NCI-H2227 treated with DMSO at 0.1 percent for 48 hours (cell line): Measurements from ENCODE around the gene DLGAP4.

Experiments
- DNase-seq: peaks from one replicate; lab custom pipeline; 2025; lab: John Stamatoyannopoulos, UW

Gene DLGAP4

GRCh38 chr20:36275011-36275410 lies 31.1 kb upstream of the DLGAP4 start:
- no peak for DNase-seq

- no peak for DNase-seq
Observed at GRCh38 chr20:36275441-36276189, 30.5 kb upstream of the DLGAP4 start.

DNA sequence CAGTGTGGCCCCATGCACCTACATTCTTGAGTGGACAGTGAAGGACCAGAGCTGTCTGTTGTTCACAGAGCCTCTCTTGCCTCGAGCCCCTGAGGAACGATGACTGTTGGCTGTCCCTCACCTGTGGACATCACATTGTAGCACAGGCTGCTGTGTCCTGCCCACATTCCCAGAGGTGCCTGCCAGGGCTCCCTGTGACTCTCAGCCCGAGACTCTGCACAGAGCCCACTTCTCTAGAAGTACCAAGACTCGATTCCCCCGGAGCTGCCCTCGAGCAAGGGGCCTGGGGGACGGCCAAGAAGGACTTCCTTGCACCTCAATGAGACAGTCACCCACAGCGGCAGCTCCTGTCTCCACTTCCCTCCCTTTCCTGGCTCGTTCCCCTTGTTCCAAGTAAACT lies 28.6 kb upstream of the DLGAP4 start:
- DNase-seq = no peak

GRCh38 chr20:36279362-36279761 lies 26.8 kb upstream of the DLGAP4 start:
- DNase-seq = no peak

DNA sequence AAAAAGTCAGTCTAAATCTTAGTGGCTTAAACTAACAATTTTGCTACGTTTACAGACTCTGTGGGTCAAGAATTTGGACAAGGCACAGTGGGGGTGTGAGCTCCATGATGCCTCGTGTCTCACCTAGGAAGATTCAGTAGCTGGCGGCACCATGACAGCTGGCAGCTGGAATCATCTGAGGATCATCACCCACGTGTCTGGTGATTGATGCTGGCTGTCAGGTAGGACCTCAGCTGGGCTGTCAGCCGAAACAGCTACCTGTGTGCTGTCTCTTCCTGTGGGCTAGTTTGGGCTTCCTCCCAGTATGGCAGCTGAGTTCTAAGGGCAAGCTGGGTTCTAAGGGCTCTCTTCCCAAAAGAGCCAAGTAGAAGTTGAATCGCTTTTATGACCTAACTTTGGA lies 26.4 kb upstream of the DLGAP4 start:
- DNase-seq = no peak

GRCh38 chr20:36281785-36282380 lies 24.3 kb upstream of the DLGAP4 start:
- DNase-seq = no peak

GRCh38 chr20:36284751-36285150 lies 21.4 kb upstream of the DLGAP4 start:
- no peak for DNase-seq

DNA sequence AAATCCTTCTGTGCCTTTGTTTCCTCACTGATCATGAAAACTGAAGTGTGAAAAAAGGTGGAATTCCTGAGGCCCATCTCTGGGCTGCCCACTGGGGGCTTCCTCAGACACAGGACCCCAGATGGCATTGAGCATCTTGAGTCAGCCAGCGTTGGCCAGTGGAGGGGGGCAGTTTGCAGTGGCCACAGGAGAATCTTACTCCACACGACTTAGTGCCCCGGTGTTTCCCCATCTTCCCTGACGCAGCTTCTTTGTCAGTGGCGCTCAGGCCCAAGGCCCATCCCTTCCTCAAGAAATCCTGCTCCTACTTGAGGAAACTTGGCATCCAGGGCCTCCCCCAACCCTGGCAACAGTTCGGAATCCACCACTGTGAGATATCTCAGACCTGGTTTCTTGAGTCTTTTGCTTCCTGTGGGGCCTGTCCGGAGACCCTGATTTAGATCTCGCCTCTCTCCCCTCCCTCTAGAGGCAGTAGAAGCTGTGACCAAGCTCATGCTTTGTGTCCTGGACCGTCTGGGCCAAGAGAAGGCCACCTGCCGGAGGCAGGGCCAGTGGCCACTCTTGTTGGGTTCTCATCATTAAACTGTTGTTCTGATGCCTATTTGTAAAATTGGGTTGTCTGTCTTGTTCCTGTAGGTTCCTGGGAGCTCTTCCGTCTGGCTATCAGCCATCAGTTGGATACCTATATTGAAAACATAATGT lies 20.2 kb upstream of the DLGAP4 start:
- no peak for DNase-seq

DNA sequence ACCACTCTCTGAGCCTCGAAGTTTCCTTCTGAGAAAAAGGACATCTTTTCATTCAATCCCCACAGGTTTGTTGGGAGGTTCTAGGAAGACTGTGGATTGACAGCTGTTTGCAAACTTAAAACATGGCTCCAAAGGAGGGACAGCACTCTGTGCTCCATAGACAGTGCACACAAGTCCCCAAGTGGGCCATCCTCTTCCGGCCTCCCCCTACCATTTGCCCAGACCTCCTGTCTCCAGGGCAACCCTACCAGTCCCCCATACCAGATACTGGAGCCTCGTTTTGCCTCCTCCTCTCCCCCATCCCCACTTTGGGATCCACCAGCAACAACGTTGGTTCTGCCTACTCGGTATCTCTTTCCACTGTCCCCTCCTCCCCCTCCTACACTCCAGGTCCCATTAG lies 8.5 kb upstream of the DLGAP4 start:
- DNase-seq = no peak

DNA sequence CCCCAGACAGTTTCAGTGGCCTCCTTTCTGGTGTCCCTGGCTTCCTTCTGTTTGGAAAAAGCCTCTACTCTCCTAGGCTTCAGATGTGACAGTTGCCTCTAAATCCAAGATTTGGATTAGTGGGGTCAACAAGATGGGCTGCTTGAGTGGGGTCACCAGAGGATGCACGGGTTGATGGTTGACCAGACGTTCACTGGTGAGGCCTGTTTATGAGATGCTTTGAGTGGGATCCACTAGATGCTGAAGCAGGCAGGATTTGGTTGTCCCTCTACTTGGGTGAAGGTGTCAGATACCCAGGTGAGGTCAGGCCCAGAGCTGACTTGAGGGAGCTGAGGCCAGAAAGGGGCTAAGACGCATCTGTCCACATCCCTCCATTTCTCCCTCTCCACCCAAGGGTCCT lies 8.1 kb upstream of the DLGAP4 start:
- no peak for DNase-seq

DNA sequence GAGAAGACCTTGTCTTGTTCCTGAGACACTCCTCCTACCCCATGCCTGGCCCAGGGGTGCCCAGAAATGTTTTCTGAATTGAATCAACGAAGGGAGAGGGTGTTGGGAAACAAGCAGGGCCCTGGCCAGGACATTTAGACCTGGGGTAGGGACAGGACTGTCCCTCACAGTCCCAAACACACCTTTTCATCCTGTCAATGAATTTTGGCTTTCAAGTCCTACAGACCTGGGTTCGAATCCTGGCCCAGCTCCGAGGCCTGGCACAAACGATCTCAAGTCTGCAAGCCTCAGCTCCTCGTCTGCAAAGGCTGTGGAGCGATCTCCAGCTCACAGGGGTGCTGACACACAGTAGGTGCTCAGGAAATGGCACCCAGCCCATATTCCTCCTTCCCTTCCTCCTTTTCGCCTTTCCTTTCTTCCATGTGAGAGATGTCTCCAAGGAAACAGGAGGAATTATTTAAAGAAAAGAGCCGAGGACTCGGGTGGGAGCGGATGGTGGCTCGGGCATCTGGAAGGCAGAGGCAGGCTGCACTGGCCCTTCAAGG lies 7.3 kb upstream of the DLGAP4 start:
- DNase-seq = no peak

- DNase-seq = no peak
Observed at GRCh38 chr20:36299459-36299858, 6.7 kb upstream of the DLGAP4 start.

DNA sequence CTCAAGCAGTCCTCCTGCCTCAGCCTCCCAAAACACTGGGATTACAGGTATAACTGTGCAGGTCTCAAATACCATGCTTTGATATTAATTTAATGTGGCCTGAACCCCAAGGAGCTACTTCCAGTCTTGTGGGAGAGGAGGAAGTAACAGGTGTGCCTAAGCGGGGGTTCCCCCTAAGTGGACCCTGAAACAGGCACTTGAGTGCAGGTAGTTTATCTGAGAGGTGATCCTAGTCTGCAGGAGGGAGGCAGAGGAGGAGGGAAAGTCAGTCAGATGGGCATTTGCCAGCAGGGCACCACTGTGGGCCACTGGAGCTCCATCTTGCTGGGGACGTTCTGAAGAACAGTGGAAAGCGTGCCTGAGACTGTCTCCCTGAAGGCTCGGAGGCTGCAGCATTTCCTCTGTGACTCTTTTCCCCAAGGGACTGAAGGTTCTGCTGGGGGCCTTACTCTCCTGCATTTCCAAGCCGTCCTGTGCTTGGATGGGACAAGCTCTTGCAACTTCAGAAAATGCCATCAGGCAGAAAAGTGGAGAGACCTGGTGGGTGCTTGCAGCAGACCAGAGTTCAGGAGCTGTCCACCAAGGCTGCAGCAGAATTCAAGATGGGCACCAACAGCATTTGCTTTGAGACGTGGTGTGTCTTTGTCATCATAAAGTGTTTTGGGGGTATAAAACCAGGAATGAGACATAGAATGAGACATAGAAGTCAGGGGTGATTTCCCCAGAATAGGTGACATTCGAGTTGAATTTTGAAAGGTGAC lies 4.6 kb upstream of the DLGAP4 start:
- no peak for DNase-seq

- DNase-seq = no peak
Observed at GRCh38 chr20:36303020-36303595, 3.0 kb upstream of the DLGAP4 start.

DNA sequence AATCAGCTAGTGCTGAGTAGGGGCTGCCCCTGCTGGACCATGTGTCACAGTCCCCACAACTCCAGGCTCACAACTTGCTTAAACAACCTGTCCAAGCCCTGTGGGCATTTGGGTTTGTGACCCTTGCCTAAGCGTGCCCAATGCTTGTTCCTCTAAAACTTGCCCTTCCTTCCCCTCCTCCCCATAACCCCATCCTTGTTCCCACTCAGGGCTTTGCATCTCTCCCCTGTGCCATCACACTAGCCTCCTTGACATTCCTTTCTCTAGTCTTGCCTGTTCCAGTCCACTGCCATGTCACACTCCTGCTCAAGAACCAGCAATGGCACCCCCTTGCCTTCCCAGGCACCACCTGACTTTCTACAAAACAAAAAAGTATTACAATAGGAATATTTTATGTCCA lies 2.3 kb upstream of the DLGAP4 start:
- no peak for DNase-seq

DNA sequence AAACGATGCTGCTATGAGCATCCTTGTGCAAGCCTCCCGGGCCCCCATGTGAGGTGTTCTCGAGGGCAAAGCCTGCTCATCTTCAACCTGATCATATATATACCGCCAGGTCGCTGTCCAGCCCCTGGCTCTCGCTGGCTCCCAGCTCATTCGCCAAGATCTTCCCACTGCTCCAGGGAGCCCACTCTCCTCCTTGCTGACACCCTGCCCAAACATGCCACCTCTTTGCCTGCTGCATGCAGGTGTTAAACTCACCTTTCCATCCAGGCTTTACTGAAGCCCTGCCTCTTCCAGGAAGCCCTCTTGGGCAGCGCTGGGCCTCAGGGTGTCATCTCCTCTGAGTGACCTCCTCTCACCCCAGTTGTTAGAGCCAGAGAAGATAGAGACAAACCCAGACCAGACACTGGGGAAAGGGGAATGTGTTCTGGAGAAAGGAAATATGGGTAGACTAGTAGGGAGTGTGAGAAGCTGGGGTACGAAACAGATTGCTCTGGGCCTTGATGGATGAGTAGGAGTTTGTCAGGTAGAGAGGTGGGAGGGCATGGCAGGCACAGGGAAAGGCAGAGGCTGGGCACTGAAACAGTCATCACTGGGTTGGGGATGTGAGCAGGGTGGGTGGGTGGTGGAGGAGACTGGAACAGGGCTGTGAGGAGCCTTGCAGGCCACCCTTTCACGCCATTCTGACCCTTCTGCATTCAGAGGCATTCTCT lies 1.2 kb upstream of the DLGAP4 start:
- DNase-seq = no peak

GRCh38 chr20:36306553-36307411 lies 643 bp downstream of the DLGAP4 start:
- DNase-seq = no peak

DNA sequence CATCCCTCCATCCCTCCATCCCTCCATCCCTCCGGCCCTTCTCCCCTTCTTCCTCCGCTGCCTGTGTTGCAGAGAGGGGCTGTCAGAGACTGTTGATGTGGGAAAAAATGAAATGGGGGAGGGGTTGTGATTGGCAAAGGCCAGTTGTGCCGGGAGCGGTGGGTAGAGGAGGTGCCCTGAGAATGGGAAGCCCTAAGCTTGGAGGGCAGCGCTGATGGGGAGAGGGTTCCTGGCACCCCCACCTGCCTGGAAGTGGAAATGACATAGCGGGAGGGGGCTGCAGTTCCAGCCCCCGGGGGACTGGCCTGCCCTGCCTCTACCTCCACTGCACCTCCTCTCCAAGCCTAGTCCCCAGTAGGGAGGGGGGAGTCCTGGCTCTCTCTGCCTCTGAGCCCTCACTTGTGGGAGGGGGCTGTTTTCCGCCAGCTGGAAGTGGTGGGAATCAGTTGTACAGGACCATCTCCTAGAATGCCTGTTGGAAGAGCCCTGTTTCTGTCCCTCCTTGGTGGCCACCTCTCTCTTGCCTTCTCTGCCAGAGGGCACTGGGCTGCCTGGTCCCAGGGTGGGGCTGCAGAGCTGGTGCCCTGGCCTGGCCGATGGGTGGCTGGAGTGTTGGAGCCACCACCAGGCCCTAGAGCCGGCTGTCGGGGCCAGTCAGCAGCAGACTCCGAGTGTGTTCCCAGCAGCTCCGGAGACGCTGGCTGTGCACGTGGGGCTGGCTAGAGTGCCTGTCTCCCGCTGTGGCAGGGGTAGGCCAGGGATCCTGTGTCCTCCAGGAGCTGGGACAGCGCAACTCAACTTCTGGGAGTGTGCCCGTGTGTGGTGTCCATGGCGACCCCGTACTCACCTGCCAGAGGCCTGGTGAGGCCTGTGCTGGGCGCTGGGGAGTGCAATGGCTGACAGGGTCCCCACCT lies 1.5 kb downstream of the DLGAP4 start:
- DNase-seq = no peak

- DNase-seq = no peak
Observed at GRCh38 chr20:36308353-36308752, 2.2 kb downstream of the DLGAP4 start.
